ENCODE results near the gene STK31. TPM values are rescaled to one million over a fixed set of nuclear protein-coding genes. Genes with fewer than 3 reads are reported as not detected.
"Not testable (repeated sequence)": the region's sequence is repeated elsewhere in the genome, so short reads cannot be mapped to it uniquely, and the experiment has no call there.

STK31 gene
- total RNA-seq, 1 donor from 2014 or later, result 0.16 TPM

DNA sequence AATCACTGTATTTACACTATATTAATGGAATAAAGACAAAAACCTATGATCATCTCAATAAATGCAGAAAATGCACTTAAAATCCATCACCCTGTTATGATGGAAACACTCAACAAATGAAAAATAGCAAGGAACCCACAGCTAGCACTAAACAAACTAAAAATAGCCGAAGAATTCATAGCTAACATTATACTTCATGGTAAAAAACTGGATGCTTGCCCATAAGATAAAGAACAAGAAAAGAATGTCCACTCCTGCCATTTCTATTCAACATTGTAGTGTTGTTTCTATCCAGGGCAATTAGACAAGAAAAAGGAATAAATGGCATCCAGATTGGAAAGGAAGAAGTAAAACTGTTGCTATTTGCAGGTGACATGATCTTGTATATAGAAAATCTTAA lies 142.1 kb downstream of the STK31 start:
- H3K27me3 Mint-ChIP-seq (ENCODE audit: low read depth), result no peaks in the 10 kb centered on the region
- no peak overlapping the region for H3K4me3 Mint-ChIP-seq (ENCODE audit: low read depth)
- intact Hi-C loops (cut with micrococcal nuclease), result no loop called here
- no peak overlapping the region for H3K27ac Mint-ChIP-seq
- H3K9me3 Mint-ChIP-seq, result peaks cover 3% of the 10 kb centered on the region
- H3K4me1 Mint-ChIP-seq (ENCODE audit: low read depth), result no peaks in the 10 kb centered on the region
- no peak for DNase-seq (ENCODE audit: low spot score)
- no peaks in the 10 kb centered on the region for H3K36me3 Mint-ChIP-seq (ENCODE audit: low read depth)

DNA sequence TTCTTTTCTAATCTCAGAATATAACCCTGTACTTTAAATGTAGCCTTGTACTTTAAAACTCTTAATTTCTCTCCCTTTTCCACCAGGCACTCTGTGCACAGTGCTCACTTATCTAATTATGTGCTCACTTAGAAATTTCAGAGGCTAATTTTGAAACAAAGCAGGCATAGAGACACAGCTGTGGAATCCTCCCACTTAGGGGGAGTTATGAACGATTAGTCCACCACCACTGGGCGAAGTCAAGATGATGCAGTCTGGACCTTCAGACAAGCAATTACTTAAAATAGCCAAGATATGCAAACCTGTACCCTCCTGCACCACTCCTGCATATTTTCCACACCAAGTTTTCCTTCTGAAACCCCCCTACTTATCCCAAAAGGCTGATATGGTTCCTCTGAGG lies 143.0 kb downstream of the STK31 start:
- Mint-ChIP-seq H3K27me3 (ENCODE audit: low read depth) (no peaks in the 10 kb centered on the region), H3K4me1 (ENCODE audit: low read depth) (no peaks in the 10 kb centered on the region)
- intact Hi-C loops (cut with micrococcal nuclease), result no loop called here

GRCh38 chr7:23863209-23863787 lies 153.3 kb downstream of the STK31 start:
- no peaks in the 10 kb centered on the region for H3K36me3 Mint-ChIP-seq (ENCODE audit: low read depth)
- intact Hi-C loops (cut with micrococcal nuclease), result loop anchor here (10.0 kb wide), 2 partner anchors 422 to 522 kb away; partner anchors contain the start of gene NPY
- no peaks in the 10 kb centered on the region for H3K9me3 Mint-ChIP-seq
- DNase-seq (ENCODE audit: low spot score), result no peak
- H3K27ac Mint-ChIP-seq, result no peak overlapping the region
- peaks cover 27% of the 10 kb centered on the region for H3K27me3 Mint-ChIP-seq (ENCODE audit: low read depth)
- H3K4me1 Mint-ChIP-seq (ENCODE audit: low read depth), result peaks cover 12% of the 10 kb centered on the region
- no peak overlapping the region for H3K4me3 Mint-ChIP-seq (ENCODE audit: low read depth)

More for the DNA sequence above, 143.0 kb downstream of the STK31 start:
- Mint-ChIP-seq H3K4me3 (ENCODE audit: low read depth) (no peak overlapping the region), H3K9me3 (peaks cover 3% of the 10 kb centered on the region), H3K36me3 (ENCODE audit: low read depth) (no peaks in the 10 kb centered on the region), H3K27ac (no peak overlapping the region)
- no peak for DNase-seq (ENCODE audit: low spot score)

- Mint-ChIP-seq H3K9me3 (no peaks in the 10 kb centered on the region), H3K4me3 (ENCODE audit: low read depth) (no peak overlapping the region), H3K4me1 (ENCODE audit: low read depth) (peaks cover 12% of the 10 kb centered on the region), H3K27ac (no peak overlapping the region), H3K27me3 (ENCODE audit: low read depth) (peaks cover 37% of the 10 kb centered on the region), H3K36me3 (ENCODE audit: low read depth) (no peaks in the 10 kb centered on the region)
- no peak for DNase-seq (ENCODE audit: low spot score)
- intact Hi-C loops (cut with micrococcal nuclease), result loop anchor here (10.0 kb wide), 2 partner anchors 420 to 520 kb away; partner anchors contain the start of gene NPY
Measured at GRCh38 chr7:23864973-23865372, 155.0 kb downstream of the STK31 start.

- intact Hi-C loops (cut with micrococcal nuclease), result no loop called here
- Mint-ChIP-seq H3K4me1 (ENCODE audit: low read depth) (no peaks in the 10 kb centered on the region), H3K27ac (no peak overlapping the region), H3K9me3 (no peaks in the 10 kb centered on the region), H3K27me3 (ENCODE audit: low read depth) (peaks cover 27% of the 10 kb centered on the region), H3K36me3 (ENCODE audit: low read depth) (no peaks in the 10 kb centered on the region), H3K4me3 (ENCODE audit: low read depth) (no peak overlapping the region)
- DNase-seq (ENCODE audit: low spot score), result no peak
Measured at GRCh38 chr7:23873306-23873705, 163.3 kb downstream of the STK31 start.

GRCh38 chr7:23876526-23876925 lies 166.5 kb downstream of the STK31 start:
- H3K4me3 Mint-ChIP-seq (ENCODE audit: low read depth); H3K4me1 Mint-ChIP-seq (ENCODE audit: low read depth); DNase-seq (ENCODE audit: low spot score); H3K27ac Mint-ChIP-seq; H3K36me3 Mint-ChIP-seq (ENCODE audit: low read depth); intact Hi-C loops (cut with micrococcal nuclease); H3K9me3 Mint-ChIP-seq: not testable (repeated sequence)
- H3K27me3 Mint-ChIP-seq (ENCODE audit: low read depth), result peaks cover 27% of the 10 kb centered on the region

Other genes with a start within 250 kb of the STK31 start
- 16.6 and 18.2 TPM in 2 replicates for gene IGF2BP3, start 239.7 kb upstream of the STK31 start, total RNA-seq
- 105 and 115 TPM in 2 replicates for gene TRA2A, start 178.2 kb upstream of the STK31 start, total RNA-seq
- gene CCDC126, start 112.8 kb upstream of the STK31 start, total RNA-seq, result 6.1 and 6.3 TPM in 2 replicates
- 6.2 and 6.7 TPM in 2 replicates for gene FAM221A, start 30.0 kb upstream of the STK31 start, total RNA-seq

Data from activated T-helper 2 cell treated with anti-CD3 and anti-CD28 coated beads, Interferon-gamma antibody, Interleukin-2, Interleukin-4, amounts not matched to agents 10 μg/mL and 5 μg/mL and 100 μg/mL, durations not matched to agents 14 hours and 24 hours and 36 hours (primary cell).